Activated T-helper 2 cell treated with anti-CD3 and anti-CD28 coated beads, Interferon-gamma antibody, Interleukin-2, Interleukin-4, amounts not matched to agents 10 μg/mL and 5 μg/mL and 100 μg/mL, durations not matched to agents 14 hours and 24 hours and 36 hours (primary cell): ENCODE data around the gene ASPHD1. TPM values are rescaled to one million over a fixed set of nuclear protein-coding genes. Genes with fewer than 3 reads are reported as not detected.
A peak's percentile ranks its signal among the peaks of the same experiment; 100 is the strongest.

Experiments
- DNase-seq: peaks from one replicate; pipeline ENCODE4 v3.0.0; 2021; ENCODE audit warnings: low spot score
- H3K27ac Mint-ChIP-seq: one replicate; pipeline ENCODE4 v1.8.0; 2021; ENCODE audit warnings: mixed read lengths
- H3K27me3 Mint-ChIP-seq: one replicate; pipeline ENCODE4 v1.8.0; 2021; ENCODE audit warnings: low read depth, mixed read lengths
- H3K36me3 Mint-ChIP-seq: one replicate; pipeline ENCODE4 v1.8.0; 2021; ENCODE audit warnings: low read depth, mixed read lengths
- H3K4me1 Mint-ChIP-seq: one replicate; pipeline ENCODE4 v1.8.0; 2021; ENCODE audit warnings: low read depth, mixed read lengths
- H3K4me3 Mint-ChIP-seq: one replicate; pipeline ENCODE4 v1.8.0; 2021; ENCODE audit warnings: low read depth, mild to moderate bottlenecking, moderate library complexity, mixed read lengths
- H3K9me3 Mint-ChIP-seq: one replicate; pipeline ENCODE4 v1.8.0; 2021; ENCODE audit warnings: mixed read lengths
- intact Hi-C: fragments of 100-400 bp; cut with micrococcal nuclease; formaldehyde crosslinking; loops from one replicate; pipeline ENCODE4 v1.15.1; 2023
- total RNA-seq: library from RNA; stranded (reverse); gene quantifications from 2 replicates; pipeline ENCODE4 v1.2.3, GENCODE V29; 2022

Gene ASPHD1, protein sequence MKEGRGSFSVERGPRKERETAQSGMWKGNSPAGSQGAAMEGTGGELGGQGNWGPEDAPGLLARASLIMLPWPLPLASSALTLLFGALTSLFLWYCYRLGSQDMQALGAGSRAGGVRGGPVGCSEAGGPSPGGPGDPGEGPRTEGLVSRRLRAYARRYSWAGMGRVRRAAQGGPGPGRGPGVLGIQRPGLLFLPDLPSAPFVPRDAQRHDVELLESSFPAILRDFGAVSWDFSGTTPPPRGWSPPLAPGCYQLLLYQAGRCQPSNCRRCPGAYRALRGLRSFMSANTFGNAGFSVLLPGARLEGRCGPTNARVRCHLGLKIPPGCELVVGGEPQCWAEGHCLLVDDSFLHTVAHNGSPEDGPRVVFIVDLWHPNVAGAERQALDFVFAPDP
- 2.1 and 2.2 TPM in 2 replicates for total RNA-seq

DNA sequence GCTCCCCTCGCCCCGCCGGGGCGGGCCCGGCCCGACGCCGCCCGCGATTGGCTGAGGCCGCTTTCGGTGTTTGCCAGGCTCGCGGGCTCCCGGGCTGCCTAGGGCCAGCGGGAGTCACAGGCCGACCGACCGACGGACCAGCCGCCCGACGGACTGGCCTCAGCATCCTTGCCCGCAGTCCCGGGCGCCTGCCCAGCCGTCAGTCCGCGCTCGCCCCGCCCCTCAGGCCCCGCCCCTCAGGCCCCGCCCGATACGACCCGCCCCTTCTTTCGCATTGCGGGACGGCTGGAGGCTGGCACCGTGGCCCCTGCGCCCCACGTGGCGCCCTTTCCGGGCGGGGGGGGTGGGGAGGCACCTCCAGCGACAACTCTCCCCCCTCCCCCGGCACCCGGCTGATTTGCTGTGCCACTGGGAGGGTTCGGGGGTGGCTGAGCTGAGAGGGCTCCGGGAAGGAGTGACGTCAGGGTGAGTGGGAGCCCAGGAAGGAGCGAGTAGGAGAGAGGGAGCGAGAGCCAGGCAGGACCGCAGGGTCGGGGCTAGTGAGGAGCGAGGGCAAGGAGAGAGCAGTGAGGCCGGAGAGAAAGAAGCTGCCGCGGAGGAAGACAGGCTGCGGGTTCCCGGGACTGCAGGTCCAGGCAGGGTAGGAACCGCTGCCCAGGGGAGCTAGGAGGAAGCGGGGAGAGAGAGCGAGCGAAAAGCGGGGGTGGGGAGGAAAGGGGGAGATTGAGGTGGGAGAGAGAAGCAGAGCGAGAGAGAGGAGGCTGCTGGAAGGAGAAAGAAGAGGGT is at the start of gene ASPHD1:
ASPHD1 (plus strand) TSS at position 387 of the 786 bp plus-strand sequence. CDS start 484 bp downstream, outside the sequence.
- DNase-seq, result peak; percentile 71
- Mint-ChIP-seq H3K36me3 (no peaks in the 10 kb centered on the region), H3K4me1 (peaks cover 11% of the 10 kb centered on the region), H3K27me3 (peaks cover 33% of the 10 kb centered on the region), H3K27ac (peak within 1 kb of the TSS; percentile 49), H3K9me3 (no peaks in the 10 kb centered on the region), H3K4me3 (peak within 1 kb of the TSS; percentile 81)
- intact Hi-C loops, result no loop called here

DNA sequence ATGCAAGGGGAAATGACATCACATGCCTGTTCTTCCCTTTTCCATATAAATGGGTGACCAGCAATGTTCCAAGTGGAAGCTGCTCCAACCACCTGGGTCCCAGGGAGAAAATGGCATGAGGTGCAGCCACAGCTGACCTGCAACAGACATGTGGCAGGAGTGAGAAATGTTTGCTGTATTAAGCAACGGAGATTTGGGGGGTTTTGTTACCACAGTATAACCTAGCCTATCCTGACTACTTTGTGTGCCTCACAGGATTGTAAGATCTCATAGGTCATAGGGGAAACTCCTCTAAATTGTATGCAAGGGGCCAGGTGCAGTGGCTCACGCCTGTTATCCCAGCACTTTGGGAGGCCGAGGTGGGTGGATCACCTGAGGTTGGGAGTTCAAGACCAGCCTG is 49.3 kb upstream of the ASPHD1 start:
- Mint-ChIP-seq H3K4me1 (peaks cover 5% of the 10 kb centered on the region), H3K4me3 (no peak overlapping the region), H3K27ac (no peak overlapping the region), H3K36me3 (peaks cover 24% of the 10 kb centered on the region), H3K27me3 (no peaks in the 10 kb centered on the region), H3K9me3 (no peaks in the 10 kb centered on the region)
- no peak for DNase-seq
- intact Hi-C loops, result no loop called here

DNA sequence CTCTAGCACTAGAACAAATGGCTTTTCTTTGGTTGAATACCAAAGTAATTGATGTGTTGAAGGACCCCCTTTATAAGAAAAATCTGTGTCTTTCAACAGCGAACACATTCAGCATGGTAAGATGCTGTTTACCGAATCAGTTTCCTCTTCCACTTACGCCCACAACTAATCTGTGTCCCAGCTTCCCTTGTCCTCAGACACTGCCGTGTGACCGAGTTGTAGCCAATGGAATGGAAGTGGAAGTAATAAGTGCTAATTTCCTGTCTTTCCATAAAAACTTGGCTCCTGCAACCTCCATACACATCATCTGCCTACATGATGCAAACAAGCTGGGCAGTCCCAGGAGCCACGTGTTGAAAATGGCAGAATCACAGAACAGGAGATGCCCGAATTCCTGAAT is 47.6 kb upstream of the ASPHD1 start:
- Mint-ChIP-seq H3K36me3 (peaks cover 21% of the 10 kb centered on the region), H3K27me3 (no peaks in the 10 kb centered on the region), H3K27ac (no peak overlapping the region), H3K4me1 (peaks cover 5% of the 10 kb centered on the region), H3K9me3 (no peaks in the 10 kb centered on the region), H3K4me3 (no peak overlapping the region)
- no peak for DNase-seq
- intact Hi-C loops, result no loop called here

DNA sequence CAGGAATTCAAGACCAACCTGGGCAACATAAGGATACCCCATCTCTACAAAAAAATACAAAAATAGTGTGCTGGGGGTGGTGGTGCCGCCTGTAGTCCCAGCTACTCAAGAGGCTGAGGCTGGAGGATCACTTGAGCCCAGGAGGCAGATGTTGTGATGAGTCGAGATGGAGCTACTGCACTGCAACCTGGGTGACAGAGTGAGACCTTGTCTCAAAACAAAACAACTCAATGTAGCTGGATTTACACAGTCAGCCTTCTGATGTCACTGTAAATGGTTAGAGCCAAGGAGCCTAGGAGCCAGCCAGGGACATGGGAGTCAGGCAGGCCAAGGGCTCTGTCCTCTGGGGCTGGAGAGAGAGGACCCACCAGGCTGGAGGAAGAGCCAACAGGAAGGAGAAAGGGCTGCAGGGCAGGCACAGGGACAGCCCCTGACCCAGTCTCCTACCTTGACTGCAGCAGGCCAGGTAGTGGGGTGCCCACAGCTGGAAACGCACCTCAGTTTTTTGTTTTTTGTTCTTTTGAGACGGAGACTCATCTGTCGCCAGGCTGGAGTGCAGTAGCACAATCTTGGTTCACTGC is 45.7 kb upstream of the ASPHD1 start:
- Mint-ChIP-seq H3K27me3 (no peaks in the 10 kb centered on the region), H3K27ac (no peak overlapping the region), H3K36me3 (peaks cover 31% of the 10 kb centered on the region), H3K4me3 (no peak overlapping the region), H3K9me3 (no peaks in the 10 kb centered on the region), H3K4me1 (peaks cover 3% of the 10 kb centered on the region)
- intact Hi-C loops, result no loop called here
- DNase-seq, result no peak

DNA sequence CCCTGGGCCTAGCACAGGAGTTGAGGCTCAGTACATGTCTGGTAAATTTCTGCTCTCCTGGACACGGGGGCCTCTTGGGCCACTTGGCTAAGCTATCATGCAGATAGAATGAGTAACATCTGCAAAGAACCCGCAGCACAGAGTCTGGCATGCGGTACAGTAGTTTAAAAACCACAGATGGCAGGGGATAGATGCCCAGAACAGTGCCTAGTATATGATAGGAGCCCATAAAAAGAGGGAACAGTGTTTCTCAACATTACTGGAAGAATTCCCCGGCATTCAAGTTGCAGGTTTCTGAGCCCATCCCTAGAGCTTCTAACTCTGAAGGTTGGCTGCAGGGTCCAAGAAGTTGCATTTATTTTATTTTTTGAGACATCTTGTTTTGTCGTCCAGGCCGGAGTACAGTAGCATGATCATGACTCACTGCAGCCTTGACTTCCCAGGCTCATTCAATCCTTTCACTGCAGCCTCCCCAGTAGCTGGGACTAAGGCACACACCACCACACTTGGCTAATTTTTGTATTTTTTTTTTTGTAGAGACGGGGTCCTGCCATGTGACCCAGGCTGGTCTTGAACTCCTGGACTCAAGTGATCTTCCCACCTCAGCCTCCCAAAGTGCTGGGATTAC is 43.0 kb upstream of the ASPHD1 start:
- no peaks in the 10 kb centered on the region for H3K9me3 Mint-ChIP-seq
- no peak overlapping the region for H3K4me3 Mint-ChIP-seq
- H3K36me3 Mint-ChIP-seq, result peaks cover 35% of the 10 kb centered on the region
- H3K27me3 Mint-ChIP-seq, result no peaks in the 10 kb centered on the region
- no peak overlapping the region for H3K27ac Mint-ChIP-seq
- intact Hi-C loops, result no loop called here
- peaks cover 14% of the 10 kb centered on the region for H3K4me1 Mint-ChIP-seq
- no peak for DNase-seq

DNA sequence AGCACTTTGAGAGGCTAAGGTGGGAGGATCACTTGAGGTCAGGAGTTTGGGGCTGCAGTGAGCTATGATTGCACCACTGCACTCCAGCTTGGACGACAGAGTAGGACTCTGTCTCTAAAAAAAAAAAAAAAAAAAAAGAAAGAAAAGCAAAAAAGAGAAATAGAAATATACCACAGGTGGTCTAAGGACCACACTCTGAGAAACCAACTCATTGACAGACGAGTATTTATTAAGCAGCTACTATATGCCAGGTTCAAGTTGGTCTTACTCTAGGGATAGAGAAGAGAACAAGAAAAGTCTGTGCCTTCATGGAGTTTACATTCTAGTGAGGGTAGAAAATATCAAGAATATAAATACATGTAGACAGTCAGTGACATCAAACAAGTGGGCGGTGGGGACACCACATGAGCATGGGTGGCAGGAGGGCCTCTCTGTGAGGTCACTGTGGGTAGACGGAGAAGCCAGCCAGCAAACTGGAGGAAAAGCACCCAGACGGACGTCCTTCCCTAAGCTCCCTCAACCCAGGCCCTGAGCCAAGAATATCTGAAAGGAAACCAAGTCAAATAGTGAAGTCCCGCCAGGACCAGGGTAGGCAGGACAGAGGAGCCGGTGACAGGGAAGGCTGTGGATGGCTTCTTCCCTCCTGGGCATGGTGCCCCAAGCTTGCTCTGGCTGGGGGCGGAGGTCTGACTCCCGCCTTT is 42.0 kb upstream of the ASPHD1 start:
- H3K4me1 Mint-ChIP-seq, result peaks cover 14% of the 10 kb centered on the region
- peak overlapping the region; percentile 14 for H3K27ac Mint-ChIP-seq
- intact Hi-C loops, result no loop called here
- H3K36me3 Mint-ChIP-seq, result peaks cover 35% of the 10 kb centered on the region
- no peak for DNase-seq
- H3K9me3 Mint-ChIP-seq, result no peaks in the 10 kb centered on the region
- H3K4me3 Mint-ChIP-seq, result no peak overlapping the region
- no peaks in the 10 kb centered on the region for H3K27me3 Mint-ChIP-seq

DNA sequence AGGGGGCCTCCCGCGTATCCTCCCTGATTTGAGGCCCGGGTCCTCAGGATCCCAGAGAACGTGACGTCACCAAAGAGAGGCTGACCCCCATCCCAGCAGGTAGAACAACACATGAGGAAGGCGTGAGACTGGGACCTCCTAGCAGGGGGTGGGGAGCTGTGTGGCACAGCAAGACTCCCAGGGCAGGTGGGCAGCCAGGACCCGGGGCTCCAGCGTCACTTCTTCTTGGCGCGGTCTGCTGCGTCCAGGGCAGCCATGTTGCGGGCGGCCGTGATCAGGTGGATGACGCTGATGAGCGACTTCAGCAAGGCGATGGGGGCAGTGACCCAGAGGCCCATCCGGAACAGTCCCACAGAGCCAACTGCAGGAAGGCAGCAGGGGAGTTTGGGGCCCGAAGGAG is 41.3 kb upstream of the ASPHD1 start:
- Mint-ChIP-seq H3K4me1 (peaks cover 16% of the 10 kb centered on the region), H3K9me3 (no peaks in the 10 kb centered on the region), H3K36me3 (peaks cover 35% of the 10 kb centered on the region), H3K27me3 (no peaks in the 10 kb centered on the region), H3K4me3 (no peak overlapping the region), H3K27ac (no peak overlapping the region)
- DNase-seq, result no peak
- intact Hi-C loops, result no loop called here

DNA sequence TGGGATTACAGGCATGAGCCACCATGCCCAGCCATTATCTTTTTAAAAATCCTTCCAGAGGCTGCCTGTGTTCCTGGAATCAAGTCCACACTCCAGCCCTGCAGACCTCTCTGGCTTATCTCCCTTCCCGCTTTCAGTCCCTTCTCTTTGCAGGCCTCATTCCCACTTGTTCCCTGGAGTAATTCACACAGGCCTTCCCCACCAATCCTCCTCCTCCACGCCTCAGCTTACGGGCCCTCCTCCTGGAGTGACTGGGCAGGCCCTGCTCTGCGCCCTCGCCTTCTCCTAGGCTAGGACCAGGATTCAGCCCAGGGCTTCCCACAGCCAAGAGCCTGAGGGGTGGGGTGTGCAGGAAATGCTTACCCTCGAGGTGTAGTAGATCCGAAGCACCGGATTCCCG is 40.1 kb upstream of the ASPHD1 start:
- no peaks in the 10 kb centered on the region for H3K9me3 Mint-ChIP-seq
- H3K27ac Mint-ChIP-seq, result no peak overlapping the region
- peaks cover 35% of the 10 kb centered on the region for H3K36me3 Mint-ChIP-seq
- intact Hi-C loops, result loop anchor here (10.0 kb wide), 1 partner anchor 135 kb away; the partner anchor contains the start of genes HIRIP3 and INO80E
- peaks cover 16% of the 10 kb centered on the region for H3K4me1 Mint-ChIP-seq
- no peak overlapping the region for H3K4me3 Mint-ChIP-seq
- no peaks in the 10 kb centered on the region for H3K27me3 Mint-ChIP-seq
- DNase-seq, result no peak

DNA sequence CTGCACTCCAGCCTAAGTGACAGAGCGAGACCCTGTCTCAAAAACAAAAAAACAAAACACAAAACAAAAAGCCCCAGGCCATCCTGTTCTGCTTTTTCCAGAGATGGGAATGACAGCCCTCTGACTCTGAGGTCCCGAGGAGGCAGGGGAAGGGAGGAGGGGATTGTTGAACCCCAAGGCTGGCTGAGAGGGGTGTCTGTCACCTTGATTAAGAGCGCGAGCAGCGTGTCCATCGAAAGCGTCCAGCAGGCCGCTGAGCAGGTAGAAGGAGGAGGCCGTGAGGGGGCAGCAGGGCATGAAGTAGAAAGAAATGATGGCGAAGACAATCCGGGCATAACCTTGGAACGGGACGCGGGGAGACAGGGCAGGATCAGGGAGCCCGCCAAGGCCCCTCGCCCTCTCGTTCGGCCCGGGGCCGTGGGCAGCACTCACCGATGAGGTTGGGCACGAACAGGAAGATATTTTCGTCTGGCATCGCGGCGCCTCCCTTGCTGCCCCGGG is 37.9 kb upstream of the ASPHD1 start:
- no peak for DNase-seq
- intact Hi-C loops, result loop anchor here (2.0 to 10.0 kb wide), 2 partner anchors 58 to 132 kb away; partner anchors contain the start of genes HIRIP3 and INO80E
- Mint-ChIP-seq H3K9me3 (no peaks in the 10 kb centered on the region), H3K36me3 (peaks cover 32% of the 10 kb centered on the region), H3K27me3 (no peaks in the 10 kb centered on the region), H3K4me1 (peaks cover 16% of the 10 kb centered on the region), H3K4me3 (peak overlapping the region; percentile 98), H3K27ac (peak overlapping the region; percentile 92)

DNA sequence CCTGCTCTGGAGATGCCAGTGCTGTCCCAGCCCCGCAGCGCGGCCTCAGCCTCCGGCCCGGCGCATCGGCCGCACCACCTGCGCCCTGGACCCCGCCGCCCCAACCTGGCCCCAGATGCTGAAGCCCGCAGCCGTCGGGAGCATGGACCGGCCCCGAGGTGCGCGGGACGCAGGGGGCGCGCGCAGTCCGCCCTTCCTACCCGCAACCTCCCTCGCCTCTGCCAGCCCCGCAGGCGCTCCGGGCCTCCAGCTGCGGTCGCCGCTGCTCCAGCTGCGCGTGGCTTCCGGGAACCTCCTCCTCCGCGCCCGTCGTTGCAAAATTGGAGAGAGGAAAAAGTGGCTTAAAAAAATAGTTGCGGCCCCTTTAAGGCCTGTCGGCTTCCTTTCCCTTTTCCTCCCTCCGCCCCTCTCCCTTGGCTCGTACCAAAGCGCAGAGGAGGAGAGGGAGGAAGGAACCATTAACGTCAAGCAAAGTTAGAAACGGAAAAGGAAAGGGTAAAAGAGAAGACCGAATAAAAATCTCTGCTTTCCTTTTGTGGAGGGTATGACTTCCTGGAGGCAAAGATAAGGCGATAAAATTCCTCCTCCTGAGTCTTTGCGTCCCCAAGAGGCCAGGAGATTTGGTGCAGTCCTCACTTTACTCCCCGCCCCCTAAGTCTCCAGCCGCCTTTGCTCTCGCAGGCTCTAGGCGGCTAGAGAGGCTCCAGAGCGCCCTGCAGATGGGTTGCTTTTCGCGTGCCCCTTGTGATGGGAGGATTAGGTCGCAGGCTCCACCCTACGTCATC is 37.2 kb upstream of the ASPHD1 start, which contains the start of gene CDIPT:
CDIPT (minus strand) TSS at position 343 of the 785 bp plus-strand sequence. CDS start 369 bp downstream, outside the sequence.
- Mint-ChIP-seq H3K27me3 (no peaks in the 10 kb centered on the region), H3K4me3 (peak within 1 kb of the TSS; percentile 98), H3K9me3 (no peaks in the 10 kb centered on the region), H3K36me3 (peaks cover 30% of the 10 kb centered on the region), H3K27ac (peak within 1 kb of the TSS; percentile 99), H3K4me1 (peaks cover 19% of the 10 kb centered on the region)
- peak; percentile 90 for DNase-seq
- intact Hi-C loops, result loop anchor here (1.0 to 10.0 kb wide), 5 partner anchors 47 to 795 kb away; partner anchors contain the start of genes FBRS, HIRIP3, INO80E and KCTD13

DNA sequence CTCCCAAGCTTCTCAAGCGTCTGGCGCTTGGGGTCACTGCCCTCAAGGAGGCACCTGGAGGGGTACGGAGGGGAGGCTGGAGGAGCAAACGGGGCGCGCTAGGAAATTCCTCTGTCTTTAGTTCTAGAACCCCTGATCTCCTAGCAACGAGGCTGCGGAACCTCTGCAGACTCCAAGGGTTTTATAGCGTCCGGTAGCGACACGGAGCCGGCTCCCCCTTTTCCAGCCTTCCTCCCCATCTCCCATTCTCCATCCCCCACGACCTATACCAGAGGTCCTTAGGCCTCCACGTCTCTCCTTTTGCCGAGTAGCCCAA is 36.7 kb upstream of the ASPHD1 start:
- Mint-ChIP-seq H3K27ac (peak overlapping the region; percentile 99), H3K4me1 (peaks cover 17% of the 10 kb centered on the region), H3K27me3 (no peaks in the 10 kb centered on the region), H3K36me3 (peaks cover 24% of the 10 kb centered on the region), H3K9me3 (no peaks in the 10 kb centered on the region), H3K4me3 (peak overlapping the region; percentile 98)
- no peak for DNase-seq
- intact Hi-C loops, result loop anchor here (1.0 to 10.0 kb wide), 5 partner anchors 47 to 795 kb away; partner anchors contain the start of genes FBRS, HIRIP3, INO80E and KCTD13
